K562 (cell line): Measurements from ENCODE around the gene TEPSIN. TPM values are rescaled to one million over a fixed set of nuclear protein-coding genes. Genes with fewer than 3 reads are reported as not detected.

ENCODE experiments used
- CEBPB ChIP-seq: fragments of 450-650 bp; IDR thresholded peaks from 2 replicates; pipeline ENCODE4 v1.6.1; 2016; ENCODE audit warnings: missing genetic modification characterization, missing compliant biosample characterization
- FOXA1 ChIP-seq: fragments of 450-650 bp; IDR thresholded peaks from 2 replicates; pipeline ENCODE4 v1.6.1; 2016; ENCODE audit warnings: mild to moderate bottlenecking, borderline replicate concordance
- HNRNPK ChIP-seq: fragments of 200-400 bp; formaldehyde crosslinking; IDR thresholded peaks from one replicate; pipeline ENCODE4 v1.6.1; 2018; ENCODE audit warnings: mild to moderate bottlenecking, low read depth, low read length; ENCODE audit not compliant: poor library complexity, severe bottlenecking
- NCOR1 ChIP-seq: fragments of 450-650 bp; IDR thresholded peaks from 2 replicates; pipeline ENCODE4 v1.6.1; 2016; ENCODE audit warnings: mild to moderate bottlenecking, moderate library complexity
- POLR2B ChIP-seq: fragments of 450-650 bp; IDR thresholded peaks from 2 replicates; pipeline ENCODE4 v1.6.1; 2018; ENCODE audit warnings: low read depth; ENCODE audit not compliant: partially characterized antibody
- PPARD ChIP-seq: fragments of 250-450 bp; sonication (Bioruptor Pico); IDR thresholded peaks from 2 replicates; pipeline ENCODE4 v1.8.0; 2022; ENCODE audit warnings: inconsistent platforms, mild to moderate bottlenecking, moderate library complexity
- RBBP5 ChIP-seq: fragments of 200-600 bp; sonication (generic); IDR thresholded peaks from 2 replicates; pipeline ENCODE4 v1.6.1; 2012; ENCODE audit warnings: borderline replicate concordance, mild to moderate bottlenecking, low read length, control low read depth, inconsistent platforms; ENCODE audit not compliant: insufficient read depth, poor library complexity, severe bottlenecking
- RBM17 ChIP-seq: fragments of 200-400 bp; formaldehyde crosslinking; IDR thresholded peaks from 2 replicates; pipeline ENCODE4 v1.6.1; 2017; ENCODE audit warnings: low read depth, mild to moderate bottlenecking, low read length, borderline replicate concordance
- RCOR1 ChIP-seq, 2 experiments: IDR thresholded peaks; 2 replicates each; pipeline ENCODE4 v1.6.1; 2012; ENCODE audit warnings: low read depth in 2 of 2, low read length in 2 of 2, borderline replicate concordance in 1 of 2, improper control_type of control experiment in 1 of 2
- TAF1 ChIP-seq: IDR thresholded peaks from 2 replicates; pipeline ENCODE4 v1.6.1; 2011; ENCODE audit warnings: mild to moderate bottlenecking, low read length, moderate library complexity; ENCODE audit not compliant: insufficient read depth, control insufficient read depth, severe bottlenecking; ENCODE audit errors: extremely low read depth
- TCFL5 ChIP-seq: fragments of 250-450 bp; sonication (Bioruptor Pico); conservative IDR thresholded peaks from 2 replicates; pipeline ENCODE4 v1.6.1; 2021; ENCODE audit warnings: mild to moderate bottlenecking, moderate library complexity, matching md5 sums
- ZNF143 ChIP-seq: sonication (generic); formaldehyde crosslinking; IDR thresholded peaks from 2 replicates; pipeline ENCODE4 v1.9.0; 2022; ENCODE audit warnings: mild to moderate bottlenecking, missing genetic modification reagents
- ZNF224 ChIP-seq: sonication (generic); formaldehyde crosslinking; IDR thresholded peaks from 2 replicates; pipeline ENCODE4 v1.8.0; 2022; ENCODE audit warnings: mild to moderate bottlenecking, missing genetic modification reagents
- polyA plus RNA-seq, 8 experiments: library from polyadenylated mRNA; depleted of rRNA in 4 of 8; stranded (reverse) in 5 of 8; unstranded in 3 of 8; fragments of >200 nt; fragmentation: Nextera tagmentation in 2 of 8; fragmentation: Illumina TruSeq in 1 of 8; extraction: Ambion mirVana in 2 of 8; extraction: Trizol in 1 of 8; gene quantifications; 2 replicates each; pipeline versions ENCODE4 v1.2.1 to v1.2.3, GENCODE V29; 2011 to 2014; ENCODE audit warnings: inconsistent platforms in 1 of 8, missing spikeins in 1 of 8
- total RNA-seq, 7 experiments: library from RNA; depleted of rRNA in 6 of 7; stranded (reverse); fragments of >200 nt in 6 of 7; fragmentation: Illumina TruSeq in 2 of 7; extraction: Trizol in 2 of 7; gene quantifications; 2 replicates each; pipeline versions ENCODE4 v1.2.1 to v1.2.3, GENCODE V29; 2011 to 2021; ENCODE audit warnings: low replicate concordance in 1 of 7
- TF ChIP-seq, protein P1 (sequence below), 2 experiments: IDR thresholded peaks; 2 replicates each; pipeline ENCODE4 v1.6.1; 2012; ENCODE audit warnings: improper control_type of control experiment in 2 of 2, low read depth in 2 of 2, low read length in 2 of 2, borderline replicate concordance in 1 of 2
- TF ChIP-seq, protein P2 (sequence below): sonication (generic); formaldehyde crosslinking; IDR thresholded peaks from 2 replicates; pipeline ENCODE4 v1.8.0; 2022; ENCODE audit warnings: mild to moderate bottlenecking, missing genetic modification reagents, borderline replicate concordance

TEPSIN gene
- total and polyA plus RNA-seq, 9 of the 15 experiments (the other 6 are each of a cell fraction or from before 2014, with no cell fraction given) = 0.80 to 29.8 (median 5.3) TPM

DNA sequence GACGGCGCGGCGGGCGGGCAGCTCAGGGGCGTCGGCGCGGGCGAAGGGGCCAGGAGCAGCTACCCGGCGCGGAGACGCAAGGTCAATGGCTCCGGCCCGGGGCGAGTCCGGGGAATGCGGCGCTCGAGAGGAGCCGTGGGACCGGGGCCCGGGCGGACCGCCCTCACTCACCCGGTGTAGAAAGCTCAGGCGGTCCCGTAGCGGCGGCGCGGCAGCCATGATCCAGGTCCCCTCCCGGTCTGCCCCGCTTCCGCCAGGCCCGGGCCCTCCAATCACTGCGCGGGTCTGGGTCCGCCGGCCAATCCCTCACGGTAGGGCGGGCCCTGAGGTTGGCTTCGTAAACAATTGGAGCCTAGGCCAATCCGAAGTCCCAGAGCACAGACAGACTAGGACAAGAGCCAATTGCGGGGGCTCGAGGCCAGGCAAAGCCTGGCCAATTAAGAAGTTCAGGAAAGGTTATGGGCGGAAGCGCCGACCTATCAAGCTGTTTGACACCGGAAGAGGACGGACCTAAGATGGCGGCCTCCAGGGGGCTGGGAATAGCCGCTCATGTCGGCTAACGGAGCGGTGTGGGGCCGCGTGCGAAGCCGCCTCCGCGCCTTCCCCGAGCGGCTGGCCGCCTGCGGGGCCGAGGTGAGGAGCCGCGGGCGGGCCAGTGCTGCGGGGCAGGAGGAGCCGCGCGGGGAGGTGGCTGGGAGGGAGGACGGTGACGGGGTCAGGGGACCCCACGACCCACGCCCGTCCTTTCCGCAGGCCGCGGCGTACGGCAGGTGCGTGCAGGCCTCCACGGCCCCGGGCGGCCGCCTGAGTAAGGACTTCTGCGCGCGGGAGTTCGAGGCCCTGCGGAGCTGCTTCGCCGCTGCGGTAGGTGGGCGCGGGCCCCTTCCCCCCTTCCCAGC is at the start of gene TEPSIN, which contains the start of gene NDUFAF8 (continued):
- TF ChIP-seq POLR2B (no peak), RBM17 (no peak), HNRNPK (no peak), TAF1 (peak; percentile 80), CEBPB (tag) (no peak), TCFL5 (CRISPR knock-in tag) (no peak), ZNF143 (CRISPR knock-in tag) (no peak), NCOR1 (no peak), RCOR1 (IDR thresholded peaks at IDR 0.05; ENCODE audit: borderline replicate concordance in 1 of 2, low read depth in 2 of 2, low read length in 2 of 2) (no peak), PPARD (CRISPR knock-in tag) (no peak), RBBP5 (peak; percentile 95), FOXA1 (no peak), ZNF224 (CRISPR knock-in tag) (no peak)
- TF ChIP-seq, protein P1, sequence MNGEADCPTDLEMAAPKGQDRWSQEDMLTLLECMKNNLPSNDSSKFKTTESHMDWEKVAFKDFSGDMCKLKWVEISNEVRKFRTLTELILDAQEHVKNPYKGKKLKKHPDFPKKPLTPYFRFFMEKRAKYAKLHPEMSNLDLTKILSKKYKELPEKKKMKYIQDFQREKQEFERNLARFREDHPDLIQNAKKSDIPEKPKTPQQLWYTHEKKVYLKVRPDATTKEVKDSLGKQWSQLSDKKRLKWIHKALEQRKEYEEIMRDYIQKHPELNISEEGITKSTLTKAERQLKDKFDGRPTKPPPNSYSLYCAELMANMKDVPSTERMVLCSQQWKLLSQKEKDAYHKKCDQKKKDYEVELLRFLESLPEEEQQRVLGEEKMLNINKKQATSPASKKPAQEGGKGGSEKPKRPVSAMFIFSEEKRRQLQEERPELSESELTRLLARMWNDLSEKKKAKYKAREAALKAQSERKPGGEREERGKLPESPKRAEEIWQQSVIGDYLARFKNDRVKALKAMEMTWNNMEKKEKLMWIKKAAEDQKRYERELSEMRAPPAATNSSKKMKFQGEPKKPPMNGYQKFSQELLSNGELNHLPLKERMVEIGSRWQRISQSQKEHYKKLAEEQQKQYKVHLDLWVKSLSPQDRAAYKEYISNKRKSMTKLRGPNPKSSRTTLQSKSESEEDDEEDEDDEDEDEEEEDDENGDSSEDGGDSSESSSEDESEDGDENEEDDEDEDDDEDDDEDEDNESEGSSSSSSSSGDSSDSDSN (IDR thresholded peaks at IDR 0.05; ENCODE audit: borderline replicate concordance in 1 of 2, low read depth in 2 of 2, low read length in 2 of 2) = no peak
- TF ChIP-seq, protein P2, sequence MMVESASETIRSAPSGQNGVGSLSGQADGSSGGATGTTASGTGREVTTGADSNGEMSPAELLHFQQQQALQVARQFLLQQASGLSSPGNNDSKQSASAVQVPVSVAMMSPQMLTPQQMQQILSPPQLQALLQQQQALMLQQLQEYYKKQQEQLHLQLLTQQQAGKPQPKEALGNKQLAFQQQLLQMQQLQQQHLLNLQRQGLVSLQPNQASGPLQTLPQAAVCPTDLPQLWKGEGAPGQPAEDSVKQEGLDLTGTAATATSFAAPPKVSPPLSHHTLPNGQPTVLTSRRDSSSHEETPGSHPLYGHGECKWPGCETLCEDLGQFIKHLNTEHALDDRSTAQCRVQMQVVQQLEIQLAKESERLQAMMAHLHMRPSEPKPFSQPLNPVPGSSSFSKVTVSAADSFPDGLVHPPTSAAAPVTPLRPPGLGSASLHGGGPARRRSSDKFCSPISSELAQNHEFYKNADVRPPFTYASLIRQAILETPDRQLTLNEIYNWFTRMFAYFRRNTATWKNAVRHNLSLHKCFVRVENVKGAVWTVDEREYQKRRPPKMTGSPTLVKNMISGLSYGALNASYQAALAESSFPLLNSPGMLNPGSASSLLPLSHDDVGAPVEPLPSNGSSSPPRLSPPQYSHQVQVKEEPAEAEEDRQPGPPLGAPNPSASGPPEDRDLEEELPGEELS (CRISPR knock-in tag) = no peak
